NCI-H510A treated with DMSO at 0.1 percent for 48 hours (cell line): Measurements from ENCODE around the gene CPOX.

Experiments used
- DNase-seq: peaks from one replicate; lab custom pipeline; 2025; lab: John Stamatoyannopoulos, UW

Gene CPOX

GRCh38 chr3:98596087-98596486 is 2.7 kb upstream of the CPOX start:
- DNase-seq: no peak

DNA sequence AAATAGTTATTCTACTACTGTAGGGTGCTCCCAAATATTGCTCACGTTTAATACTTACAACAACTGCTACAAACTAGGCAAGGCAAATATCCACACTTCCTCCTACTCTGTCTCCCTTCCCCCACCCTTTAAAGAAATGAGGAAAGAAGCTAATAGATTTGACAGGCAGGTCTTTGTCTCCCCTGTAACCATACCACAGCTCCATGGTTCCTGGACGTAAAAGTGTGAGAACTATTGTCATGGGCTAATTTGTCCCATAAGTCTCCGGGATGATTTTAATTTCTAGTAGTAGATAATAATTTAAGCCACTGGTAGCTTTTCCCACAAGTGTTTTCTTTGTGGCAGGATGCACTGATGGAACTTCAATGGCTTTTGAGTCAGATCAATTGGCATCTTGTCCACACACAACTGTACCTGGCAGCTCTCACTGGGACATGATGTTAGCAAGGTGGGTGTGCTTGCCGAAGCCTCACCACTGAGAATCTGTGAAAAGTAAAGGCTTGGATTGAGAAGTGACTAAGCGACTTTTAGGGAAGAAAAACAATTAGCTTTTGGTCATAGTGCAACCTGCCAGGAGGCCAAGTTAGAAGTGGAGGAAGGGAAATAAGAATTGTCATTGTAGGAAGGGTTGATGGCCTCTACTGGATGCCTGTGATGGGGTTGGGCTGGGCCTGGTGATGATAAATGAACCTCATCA is 1.4 kb upstream of the CPOX start:
- no peak for DNase-seq

GRCh38 chr3:98592345-98592935 is 971 bp downstream of the CPOX start:
- no peak for DNase-seq

- no peak for DNase-seq
Observed at GRCh38 chr3:98589331-98590036, 3.9 kb downstream of the CPOX start.

DNA sequence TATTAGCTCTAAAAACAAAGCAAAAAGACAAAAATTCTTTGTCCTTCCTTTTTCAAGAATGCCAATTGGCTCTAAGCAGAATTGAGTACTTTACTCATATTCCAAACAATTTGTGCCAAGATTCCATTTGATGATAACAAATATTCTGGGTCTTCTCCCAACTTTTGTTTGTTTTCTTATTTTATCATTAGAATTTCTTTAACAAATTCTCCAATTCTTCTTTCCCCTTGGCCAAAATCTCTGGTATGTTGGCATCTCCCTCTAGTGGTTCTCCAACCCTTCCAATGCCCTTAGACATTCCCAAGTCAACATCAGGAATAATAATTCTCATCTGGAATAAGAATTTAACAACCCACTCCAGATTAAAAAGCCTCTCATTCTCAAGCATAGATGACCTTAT is 5.3 kb downstream of the CPOX start:
- DNase-seq: no peak

DNA sequence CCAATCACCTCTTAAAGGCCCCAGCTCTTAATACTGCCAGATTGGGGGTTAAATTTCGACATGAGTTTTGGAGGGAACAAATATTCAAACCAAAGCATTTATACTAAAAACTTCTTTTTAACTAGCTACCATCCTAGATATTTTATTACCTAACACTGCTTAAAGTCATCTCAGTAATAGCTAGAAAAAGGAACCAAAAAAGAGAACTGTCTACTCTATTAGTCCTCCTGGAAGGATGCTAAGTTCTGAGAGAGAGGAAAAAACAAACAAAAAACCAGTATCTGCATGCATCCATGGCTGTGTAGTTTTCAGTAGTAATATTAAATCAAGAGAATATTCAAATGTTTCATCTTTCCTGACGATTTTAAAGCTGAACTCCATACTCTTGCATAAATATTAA is 5.8 kb downstream of the CPOX start:
- no peak for DNase-seq

DNA sequence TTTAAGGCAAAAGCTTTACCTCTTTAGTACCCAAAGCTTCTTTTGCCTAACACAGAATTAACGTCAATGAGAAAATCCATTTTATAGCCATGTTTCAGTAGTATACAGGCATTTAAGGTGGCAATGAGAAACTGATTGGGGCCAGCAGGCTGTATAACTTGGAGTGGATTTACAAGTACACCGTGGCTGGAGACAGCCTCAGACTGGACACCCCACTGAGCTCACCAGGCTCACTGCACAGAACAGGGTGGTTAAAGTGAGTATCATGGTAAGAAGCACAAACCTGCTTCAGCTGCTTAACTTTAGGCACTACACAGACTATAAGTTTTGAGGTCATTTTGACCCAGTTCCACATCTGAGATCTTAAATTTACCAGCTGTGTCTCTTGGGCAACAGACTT is 8.9 kb downstream of the CPOX start:
- no peak for DNase-seq

DNA sequence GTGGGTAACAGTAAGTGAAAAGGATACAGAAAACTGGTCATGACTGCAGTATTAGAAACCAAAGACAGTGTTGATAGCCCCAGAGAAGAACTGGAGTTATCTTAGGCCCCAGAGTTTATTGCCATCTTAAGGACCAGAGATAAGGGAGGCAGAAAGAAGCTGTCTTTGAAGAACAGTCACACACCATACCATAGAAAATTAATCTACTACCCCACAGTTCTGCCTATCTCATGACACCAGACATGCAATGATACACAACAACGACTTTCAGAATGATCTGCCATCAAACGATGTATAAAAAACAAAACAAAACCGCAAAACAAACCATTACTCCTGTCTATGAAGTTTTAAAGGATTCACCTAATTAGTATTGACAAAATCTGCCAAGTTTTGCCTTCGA is 9.6 kb downstream of the CPOX start:
- DNase-seq: no peak

GRCh38 chr3:98582042-98582441 is 11.4 kb downstream of the CPOX start:
- no peak for DNase-seq

DNA sequence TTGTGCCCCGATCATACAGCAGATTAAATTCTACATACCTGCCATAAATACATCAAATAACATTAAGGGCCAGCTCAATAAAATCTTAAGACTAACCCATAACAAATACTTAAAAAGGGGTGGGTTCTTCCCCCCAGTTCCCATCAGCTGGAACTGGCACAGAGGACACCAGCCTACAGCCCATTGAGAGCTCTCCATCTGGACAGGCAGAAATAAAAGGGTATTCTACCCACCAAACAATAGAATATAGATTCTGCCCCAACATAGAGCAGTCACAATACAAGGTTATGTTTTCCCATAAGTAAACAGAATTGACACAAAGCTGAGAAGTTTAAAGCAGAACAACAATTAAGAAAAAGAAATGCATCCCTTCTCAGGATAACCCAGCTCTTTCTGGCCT is 11.9 kb downstream of the CPOX start:
- DNase-seq: no peak

DNA sequence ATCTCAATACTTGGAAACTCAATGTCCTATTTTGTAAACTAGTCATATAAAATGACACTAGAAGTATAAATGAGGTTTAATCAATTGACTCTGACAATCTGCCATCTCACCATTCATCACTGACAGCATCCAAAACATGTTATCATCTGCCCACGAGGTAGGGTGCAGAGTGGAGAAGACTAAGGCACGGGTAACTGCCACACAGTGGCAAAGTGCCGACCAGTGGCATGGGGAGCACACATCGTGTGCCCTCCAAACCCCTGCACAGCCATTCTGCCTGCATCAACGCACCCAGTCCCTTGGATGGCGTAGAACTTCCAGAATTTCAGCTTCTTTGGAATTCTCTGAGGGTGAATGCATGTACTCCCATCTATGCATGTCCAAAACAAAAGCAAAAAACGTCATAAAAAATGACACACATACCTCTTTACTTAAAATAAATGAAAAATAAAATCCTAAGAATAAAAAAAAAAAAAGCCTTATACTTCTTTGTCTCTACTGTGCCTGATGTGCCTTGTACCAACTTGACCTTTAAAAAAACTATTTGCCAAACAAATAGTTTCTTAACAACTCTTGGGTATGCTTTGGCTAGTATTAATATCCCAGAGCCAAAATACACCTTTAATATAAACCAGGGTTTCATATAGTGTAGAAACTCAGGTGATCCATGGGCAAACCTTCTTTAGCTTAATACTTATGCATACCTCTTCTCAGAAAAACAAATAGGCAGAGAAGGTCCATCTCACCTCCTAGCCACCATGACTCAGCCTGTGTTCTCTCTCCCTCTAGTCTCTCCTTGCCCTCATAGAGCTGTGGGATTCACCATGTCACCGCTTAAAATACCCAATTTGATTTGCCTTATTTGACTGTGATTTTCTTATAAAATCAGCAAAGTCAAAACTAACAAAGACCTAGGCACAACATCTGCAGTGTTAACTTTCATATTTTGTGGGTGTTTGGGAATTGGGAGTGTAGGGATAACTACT is 12.7 kb downstream of the CPOX start:
- DNase-seq: no peak

- no peak for DNase-seq
Observed at GRCh38 chr3:98577178-98577895, 16.1 kb downstream of the CPOX start.

- no peak for DNase-seq
Observed at GRCh38 chr3:98574132-98574531, 19.3 kb downstream of the CPOX start.

GRCh38 chr3:98573181-98573728 is 20.2 kb downstream of the CPOX start:
- DNase-seq: no peak

DNA sequence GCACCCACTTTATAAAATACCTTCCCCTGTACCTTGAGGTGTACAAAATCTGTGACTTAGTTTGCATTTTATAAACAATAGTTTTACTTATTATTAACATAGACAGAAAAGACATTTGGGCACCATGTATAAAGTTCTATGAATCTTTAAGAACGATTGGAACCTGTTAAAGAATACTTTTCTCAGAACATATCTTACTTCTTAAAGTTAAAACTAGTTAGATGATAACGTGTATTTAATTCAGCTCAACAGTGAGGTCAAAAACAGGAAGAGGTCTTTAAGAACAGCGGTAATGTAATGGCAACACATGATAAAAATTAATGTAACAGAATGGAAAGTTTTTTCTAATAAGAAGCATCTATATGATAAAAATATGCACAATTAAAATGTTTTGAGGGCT is 25.0 kb downstream of the CPOX start:
- DNase-seq: no peak

- no peak for DNase-seq
Observed at GRCh38 chr3:98567666-98568270, 25.6 kb downstream of the CPOX start.

- DNase-seq: no peak
Observed at GRCh38 chr3:98565843-98566242, 27.6 kb downstream of the CPOX start.

GRCh38 chr3:98565237-98565643 is 28.2 kb downstream of the CPOX start:
- peak; percentile 6 for DNase-seq

DNA sequence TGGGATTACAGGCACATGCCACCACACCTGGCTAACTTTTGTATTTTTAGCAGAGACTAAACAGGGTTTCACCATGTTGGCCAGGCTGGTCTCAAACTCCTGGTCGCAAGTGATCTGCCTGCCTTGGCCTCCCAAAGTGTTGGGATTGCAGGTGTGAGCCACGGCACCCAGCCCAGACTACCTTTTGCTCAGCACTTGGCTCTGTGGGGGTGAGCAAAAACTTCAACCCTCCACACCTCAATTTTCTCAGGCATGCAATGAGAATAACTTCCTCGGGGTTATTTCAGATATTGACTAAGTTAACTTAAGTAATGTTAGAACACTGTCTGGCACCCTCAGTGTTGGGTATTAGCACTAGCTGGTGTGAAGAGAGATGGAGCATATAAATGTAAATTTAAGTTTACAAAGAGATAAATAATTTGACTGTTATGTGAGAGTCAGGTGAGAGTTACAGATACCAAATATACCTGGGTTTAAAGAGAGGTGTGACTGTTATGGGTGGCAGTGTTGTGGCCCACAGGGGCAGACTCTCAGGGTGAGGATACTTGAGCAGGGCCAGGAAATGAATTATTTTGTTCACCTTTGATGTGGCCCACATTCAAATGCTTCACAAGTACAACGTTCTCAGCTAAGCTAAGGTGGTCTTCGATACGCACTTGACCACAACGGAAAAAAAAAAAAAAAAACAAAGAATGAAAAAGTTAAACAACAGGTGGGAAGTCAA is 29.0 kb downstream of the CPOX start:
- DNase-seq: no peak

DNA sequence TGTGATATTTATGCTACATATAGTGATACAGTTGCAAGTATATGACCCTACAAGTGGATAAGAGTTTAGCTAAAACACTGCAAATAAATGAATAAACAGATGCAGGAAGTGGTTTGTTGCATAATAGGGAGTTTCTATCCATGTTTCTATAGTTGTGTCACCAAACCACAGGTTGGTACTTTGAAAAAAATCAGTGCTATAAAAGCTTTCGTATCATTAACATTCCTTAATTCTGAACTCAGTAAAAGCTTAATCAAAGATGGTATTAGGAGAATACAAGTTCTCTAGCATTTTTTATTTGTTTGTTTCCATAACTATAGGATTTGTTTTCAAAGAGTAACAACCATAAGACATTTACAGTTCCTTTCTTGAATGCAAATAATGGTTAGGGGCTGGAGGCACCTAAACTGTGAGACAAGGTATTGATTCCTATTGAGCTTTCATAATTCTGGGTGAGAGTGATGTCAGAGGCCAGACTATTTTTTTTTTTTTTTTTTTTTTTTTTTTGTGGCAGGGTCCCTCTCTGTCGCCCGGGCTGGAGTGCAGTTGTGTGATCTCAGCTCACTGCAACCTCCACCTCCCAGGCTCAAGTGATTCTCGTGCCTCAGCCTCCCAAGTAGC is 29.6 kb downstream of the CPOX start:
- no peak for DNase-seq
